Endometrial microvascular endothelial cells (primary cell): Measurements from ENCODE around the gene KIAA0513. TPM values are rescaled to one million over a fixed set of nuclear protein-coding genes. Genes with fewer than 3 reads are reported as not detected.

Experiments
- in situ Hi-C: cut with HindIII; loops from 2 replicates; pipeline ENCODE4 v1.10.0; 2017; ENCODE audit warnings: low sequenced_read_pairs, low pct_unique_long_range_greater_than_20kb; ENCODE audit errors: inconsistent ontology term
- total RNA-seq: library from RNA; depleted of rRNA; stranded (reverse); fragments of >200 nt; gene quantifications from one replicate; pipeline ENCODE4 v1.2.3, GENCODE V29; 2015; ENCODE audit errors: inconsistent ontology term

The KIAA0513 gene
- total RNA-seq: 9.0 TPM

- in situ Hi-C loops: no loop called here
These were observed at the start of gene KIAA0513 for GRCh38 chr16:85027349-85027957. Gene KIAA0513 (plus strand): TSS chr16:85027795. CDS start chr16:85067072, 39,277 bp downstream.

- in situ Hi-C loops: loop anchor here (10.0 kb wide), 1 partner anchor 245 kb away; no protein-coding TSS in a partner anchor
These were observed 48.1 kb upstream of the KIAA0513 start for GRCh38 chr16:84979516-84979915.

- in situ Hi-C loops: no loop called here
These were observed 45.2 kb upstream of the KIAA0513 start for GRCh38 chr16:84982434-84982833.

GRCh38 chr16:84985079-84986065 is 42.2 kb upstream of the KIAA0513 start:
- in situ Hi-C loops: no loop called here

- in situ Hi-C loops: no loop called here
These were observed 41.5 kb upstream of the KIAA0513 start for GRCh38 chr16:84986102-84986501.

- in situ Hi-C loops: no loop called here
These were observed 40.7 kb upstream of the KIAA0513 start for GRCh38 chr16:84986879-84987278.

GRCh38 chr16:84988328-84989080 is 39.1 kb upstream of the KIAA0513 start:
- in situ Hi-C loops: no loop called here

- in situ Hi-C loops: no loop called here
These were observed 37.6 kb upstream of the KIAA0513 start for GRCh38 chr16:84989749-84990620.

GRCh38 chr16:84990782-84991181 is 36.8 kb upstream of the KIAA0513 start:
- in situ Hi-C loops: no loop called here

- in situ Hi-C loops: no loop called here
These were observed 34.9 kb upstream of the KIAA0513 start for GRCh38 chr16:84992717-84993075.

GRCh38 chr16:84993926-84994325 is 33.7 kb upstream of the KIAA0513 start:
- in situ Hi-C loops: no loop called here

- in situ Hi-C loops: no loop called here
These were observed 31.9 kb upstream of the KIAA0513 start for GRCh38 chr16:84995663-84996062.

- in situ Hi-C loops: no loop called here
These were observed 31.2 kb upstream of the KIAA0513 start for GRCh38 chr16:84996365-84996764.

GRCh38 chr16:84999200-84999599 is 28.4 kb upstream of the KIAA0513 start:
- in situ Hi-C loops: no loop called here

- in situ Hi-C loops: no loop called here
These were observed 27.6 kb upstream of the KIAA0513 start for GRCh38 chr16:84999857-85000480.

GRCh38 chr16:85002099-85002541 is 25.5 kb upstream of the KIAA0513 start:
- in situ Hi-C loops: no loop called here

- in situ Hi-C loops: no loop called here
These were observed 25.0 kb upstream of the KIAA0513 start for GRCh38 chr16:85002608-85003007.

GRCh38 chr16:85003076-85003475 is 24.5 kb upstream of the KIAA0513 start:
- in situ Hi-C loops: no loop called here
